SK-N-SH (cell line): ENCODE measurements around the gene SAMD14. TPM values are rescaled to one million over a fixed set of nuclear protein-coding genes. Genes with fewer than 3 reads are reported as not detected.

ENCODE experiments used
- CTCF ChIA-PET: fragments of 300-600, 350-600 bp; formaldehyde crosslinking; extraction: SDS; loops from one replicate; lab custom pipeline; 2021; lab: Yijun Ruan, JAX
- POLR2A ChIA-PET: fragments of 350-600 bp; sonication (Branson Sonifier 250); formaldehyde crosslinking; extraction: SDS; loops from one replicate; lab custom pipeline; 2020; ENCODE audit warnings: antibody characterized with exemption, inconsistent platforms; lab: Yijun Ruan, JAX
- DNase-seq: peaks from one replicate; pipeline ENCODE4 v3.0.0; 2012
- H2AFZ ChIP-seq: fragments of 200-600 bp; sonication (generic); 2 replicates; pipeline ENCODE4 v1.8.1; 2016; ENCODE audit warnings: antibody characterized with exemption, mild to moderate bottlenecking, low read depth
- H3F3A ChIP-seq: fragments of 200-600 bp; sonication (generic); replicated peaks from 2 replicates; pipeline ENCODE3; 2016; ENCODE audit warnings: antibody characterized with exemption, mild to moderate bottlenecking; ENCODE audit not compliant: insufficient read depth
- H3K27ac ChIP-seq, 2 experiments: fragments of 200-500 bp in 1 of 2; fragments of 200-600 bp in 1 of 2; sonication (Bioruptor generic) in 1 of 2; sonication (generic), shearing (Covaris generic) in 1 of 2; 2 replicates each; pipeline versions ENCODE4 v1.5.1 to v1.6.1; 2014 to 2016; ENCODE audit warnings: low read depth in 2 of 2, inconsistent platforms in 1 of 2, low read length in 1 of 2, mild to moderate bottlenecking in 1 of 2, mixed read lengths in 1 of 2
- H3K27me3 ChIP-seq: fragments of 200-600 bp; sonication (generic), shearing (Covaris generic); 2 replicates; pipeline ENCODE4 v1.6.1; 2016; ENCODE audit warnings: mixed run types; ENCODE audit not compliant: insufficient read depth
- H3K36me3 ChIP-seq, 2 experiments: fragments of 200-500 bp in 1 of 2; fragments of 200-600 bp in 1 of 2; sonication (Bioruptor generic) in 1 of 2; sonication (generic) in 1 of 2; replicated peaks in 1 of 2; 2 replicates each; pipeline versions ENCODE3 to v1.5.1; 2014 to 2016; ENCODE audit warnings: low read length in 1 of 2, mild to moderate bottlenecking in 1 of 2; ENCODE audit not compliant: insufficient read depth in 2 of 2, control insufficient read depth in 1 of 2
- H3K4me1 ChIP-seq, 2 experiments: fragments of 200-500 bp in 1 of 2; fragments of 200-600 bp in 1 of 2; sonication (Bioruptor generic) in 1 of 2; sonication (generic), shearing (Covaris generic) in 1 of 2; 2 replicates each; pipeline versions ENCODE4 v1.5.1 to v1.6.1; 2014 to 2016; ENCODE audit warnings: low read depth in 1 of 2, low read length in 1 of 2, mixed run types in 1 of 2; ENCODE audit not compliant: insufficient read depth in 2 of 2, control insufficient read depth in 1 of 2
- H3K4me2 ChIP-seq: fragments of 200-600 bp; sonication (generic), shearing (Covaris generic); 2 replicates; pipeline ENCODE4 v1.6.1; 2017; ENCODE audit warnings: mixed run types
- H3K4me3 ChIP-seq, 2 experiments: fragments of 200-500 bp in 1 of 2; fragments of 200-600 bp in 1 of 2; sonication (Bioruptor generic) in 1 of 2; sonication (generic), shearing (Covaris generic) in 1 of 2; 2 replicates each; pipeline versions ENCODE4 v1.5.1 to v1.8.1; 2014 to 2016; ENCODE audit warnings: low read depth in 2 of 2, inconsistent platforms in 1 of 2, low read length in 1 of 2, mild to moderate bottlenecking in 1 of 2, mixed read lengths in 1 of 2, moderate library complexity in 1 of 2
- H3K79me2 ChIP-seq: fragments of 200-600 bp; sonication (generic); 2 replicates; pipeline ENCODE4 v1.8.1; 2017; ENCODE audit warnings: mild to moderate bottlenecking; ENCODE audit not compliant: insufficient read depth
- H3K9ac ChIP-seq: fragments of 200-600 bp; sonication (generic); 2 replicates; pipeline ENCODE4 v1.6.1; 2017; ENCODE audit warnings: mixed run types
- H3K9me2 ChIP-seq: fragments of 200-600 bp; sonication (generic); 2 replicates; pipeline ENCODE4 v1.6.1; 2017; ENCODE audit warnings: mixed run types
- H3K9me3 ChIP-seq: fragments of 200-600 bp; sonication (generic); 2 replicates; pipeline ENCODE4 v1.6.1; 2017; ENCODE audit warnings: mixed run types, mild to moderate bottlenecking, moderate library complexity
- H4K20me1 ChIP-seq: fragments of 200-600 bp; sonication (generic); 2 replicates; pipeline ENCODE4 v1.6.1; 2017; ENCODE audit warnings: mild to moderate bottlenecking, mixed run types; ENCODE audit not compliant: insufficient read depth
- CHD2 ChIP-seq: fragments of 150-350 bp; IDR thresholded peaks from 2 replicates; pipeline ENCODE4 v1.6.1; 2018; ENCODE audit warnings: low read length; ENCODE audit not compliant: partially characterized antibody
- EZH2phosphoT487 ChIP-seq: fragments of 200-600 bp; sonication (generic); IDR thresholded peaks from 2 replicates; pipeline ENCODE4 v1.6.1; 2017; ENCODE audit warnings: low read depth, mixed run types, mild to moderate bottlenecking, antibody characterized with exemption, moderate library complexity, borderline replicate concordance
- FOSL2 ChIP-seq: IDR thresholded peaks from 2 replicates; pipeline ENCODE4 v1.4.0; 2012; ENCODE audit warnings: low read depth, mild to moderate bottlenecking, moderate library complexity, borderline replicate concordance
- FOXJ3 ChIP-seq: sonication (generic); formaldehyde crosslinking; IDR thresholded peaks from 2 replicates; pipeline ENCODE4 v1.5.1; 2020; ENCODE audit warnings: mild to moderate bottlenecking, missing genetic modification reagents
- GABPA ChIP-seq: IDR thresholded peaks from 2 replicates; pipeline ENCODE4 v1.4.0; 2012; ENCODE audit warnings: low read depth, mild to moderate bottlenecking
- JUND ChIP-seq: IDR thresholded peaks from 2 replicates; pipeline ENCODE4 v1.4.0; 2012
- MEF2A ChIP-seq: IDR thresholded peaks from 2 replicates; pipeline ENCODE4 v1.4.0; 2012; ENCODE audit warnings: low read depth, borderline replicate concordance
- MXI1 ChIP-seq: IDR thresholded peaks from 2 replicates; pipeline ENCODE4 v1.6.1; 2012; ENCODE audit warnings: mild to moderate bottlenecking, low read depth, low read length, improper control_type of control experiment
- NFIC ChIP-seq: IDR thresholded peaks from 2 replicates; pipeline ENCODE4 v1.4.0; 2012; ENCODE audit warnings: borderline replicate concordance
- NRF1 ChIP-seq: IDR thresholded peaks from 2 replicates; pipeline ENCODE4 v1.6.1; 2012; ENCODE audit warnings: low read depth, mild to moderate bottlenecking, low read length
- POLR2AphosphoS5 ChIP-seq: IDR thresholded peaks from 2 replicates; pipeline ENCODE4 v1.6.1; 2012; ENCODE audit warnings: low read depth, low read length
- RAD21 ChIP-seq: IDR thresholded peaks from 2 replicates; pipeline ENCODE4 v1.6.1; 2012; ENCODE audit warnings: mild to moderate bottlenecking, low read length
- RFX5 ChIP-seq: IDR thresholded peaks from 2 replicates; pipeline ENCODE4 v1.6.1; 2012; ENCODE audit warnings: mild to moderate bottlenecking, improper control_type of control experiment, low read length
- RXRA ChIP-seq: IDR thresholded peaks from 2 replicates; pipeline ENCODE4 v1.4.0; 2012; ENCODE audit warnings: low read depth, mild to moderate bottlenecking, borderline replicate concordance
- TAF1 ChIP-seq: IDR thresholded peaks from 2 replicates; pipeline ENCODE4 v1.6.1; 2012; ENCODE audit warnings: low read depth, mild to moderate bottlenecking, low read length, moderate library complexity, borderline replicate concordance
- YY1 ChIP-seq: IDR thresholded peaks from 2 replicates; pipeline ENCODE4 v1.4.0; 2012; ENCODE audit warnings: low read depth, mild to moderate bottlenecking
- WGBS: methylation state at CpG from one replicate; pipeline ENCODE4 v1.1.6; 2017; ENCODE audit warnings: low lambda C conversion rate; 5-methylcytosine and 5-hydroxymethylcytosine counted together
- polyA plus RNA-seq, 3 experiments: library from polyadenylated mRNA; depleted of rRNA; stranded (reverse); fragments of >200 nt; gene quantifications; 2 replicates each; pipeline ENCODE4 v1.2.3, GENCODE V29; 2012
- TF ChIP-seq, protein P1 (sequence below): fragments of 150-350 bp; IDR thresholded peaks from 2 replicates; pipeline ENCODE4 v1.6.1; 2016; ENCODE audit warnings: mild to moderate bottlenecking, low read depth, low read length
- TF ChIP-seq, protein P2 (sequence below): IDR thresholded peaks from 2 replicates; pipeline ENCODE4; 2012
- TF ChIP-seq, protein P3 (sequence below): IDR thresholded peaks from 2 replicates; pipeline ENCODE4 v1.4.0; 2012; ENCODE audit warnings: low read depth, borderline replicate concordance
- TF ChIP-seq, protein P4 (sequence below): fragments of 200-600 bp; sonication (generic); IDR thresholded peaks from 2 replicates; pipeline ENCODE4 v1.6.1; 2017; ENCODE audit warnings: antibody characterized with exemption, mild to moderate bottlenecking, moderate library complexity
- TF ChIP-seq, protein P5 (sequence below): IDR thresholded peaks from 2 replicates; pipeline ENCODE4 v1.4.0; 2012; ENCODE audit warnings: low read depth, borderline replicate concordance

SAMD14 gene
- polyA plus RNA-seq, 1 of the 3 experiments (the other 2 are of a cell fraction) = 3.4 TPM

DNA sequence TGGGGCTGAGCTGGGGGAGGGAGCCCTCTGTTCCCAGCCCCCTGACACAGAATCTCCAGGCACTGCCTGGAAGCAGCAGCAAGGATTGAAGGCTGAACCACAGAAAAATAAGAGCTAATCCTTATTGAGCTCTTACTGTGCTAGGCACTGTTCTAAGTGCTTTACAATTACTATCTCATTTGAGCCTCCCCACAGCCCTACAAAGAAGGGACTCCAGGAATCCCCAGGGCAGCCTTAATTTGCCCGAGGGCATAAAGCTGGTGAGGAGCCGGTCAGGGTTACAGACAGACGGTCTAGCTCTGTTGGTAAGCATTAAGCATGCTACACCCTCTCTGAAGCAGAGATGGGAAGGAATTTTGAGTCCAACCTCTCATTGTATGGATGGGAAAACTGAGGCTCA is 7.0 kb downstream of the SAMD14 start:
- 81% methylated on average over 3 of the region's 3 CpGs for WGBS
- Histone ChIP-seq H3K36me3 (no peaks in the 10 kb centered on the region), H3K9ac (no peak overlapping the region), H2AFZ (no peak overlapping the region), H3K9me3 (no peaks in the 10 kb centered on the region), H3K4me1 (peaks cover 0 to 4% of the 10 kb centered on the region in 2 experiments; a peak in 1 of 4 replicates), H3K27ac (no peak overlapping the region), H3K4me2 (no peak overlapping the region), H3K27me3 (no peaks in the 10 kb centered on the region), H4K20me1 (no peaks in the 10 kb centered on the region), H3K9me2 (no peaks in the 10 kb centered on the region), H3K79me2 (no peaks in the 10 kb centered on the region), H3K4me3 (no peak overlapping the region), H3F3A (no peaks in the 10 kb centered on the region)
- TF ChIP-seq YY1 (no peak), FOSL2 (no peak), TAF1 (no peak), JUND (no peak), RAD21 (no peak), EZH2phosphoT487 (no peak), FOXJ3 (no peak), MEF2A (no peak), POLR2AphosphoS5 (no peak), RXRA (no peak)
- TF ChIP-seq, protein P1, sequence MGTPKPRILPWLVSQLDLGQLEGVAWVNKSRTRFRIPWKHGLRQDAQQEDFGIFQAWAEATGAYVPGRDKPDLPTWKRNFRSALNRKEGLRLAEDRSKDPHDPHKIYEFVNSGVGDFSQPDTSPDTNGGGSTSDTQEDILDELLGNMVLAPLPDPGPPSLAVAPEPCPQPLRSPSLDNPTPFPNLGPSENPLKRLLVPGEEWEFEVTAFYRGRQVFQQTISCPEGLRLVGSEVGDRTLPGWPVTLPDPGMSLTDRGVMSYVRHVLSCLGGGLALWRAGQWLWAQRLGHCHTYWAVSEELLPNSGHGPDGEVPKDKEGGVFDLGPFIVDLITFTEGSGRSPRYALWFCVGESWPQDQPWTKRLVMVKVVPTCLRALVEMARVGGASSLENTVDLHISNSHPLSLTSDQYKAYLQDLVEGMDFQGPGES = no peak
- TF ChIP-seq, protein P2, sequence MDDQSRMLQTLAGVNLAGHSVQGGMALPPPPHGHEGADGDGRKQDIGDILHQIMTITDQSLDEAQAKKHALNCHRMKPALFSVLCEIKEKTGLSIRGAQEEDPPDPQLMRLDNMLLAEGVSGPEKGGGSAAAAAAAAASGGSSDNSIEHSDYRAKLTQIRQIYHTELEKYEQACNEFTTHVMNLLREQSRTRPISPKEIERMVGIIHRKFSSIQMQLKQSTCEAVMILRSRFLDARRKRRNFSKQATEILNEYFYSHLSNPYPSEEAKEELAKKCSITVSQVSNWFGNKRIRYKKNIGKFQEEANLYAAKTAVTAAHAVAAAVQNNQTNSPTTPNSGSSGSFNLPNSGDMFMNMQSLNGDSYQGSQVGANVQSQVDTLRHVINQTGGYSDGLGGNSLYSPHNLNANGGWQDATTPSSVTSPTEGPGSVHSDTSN = no peak
- ChIA-PET POLR2A (interaction anchor here (0.7 to 1.5 kb wide), 3 partner anchors 8 to 14 kb away, joined by 3 to 6 read pairs (median 3); no protein-coding TSS in a partner anchor), CTCF (interaction anchor here (0.7 to 11.3 kb wide), 10 partner anchors 10 to 174 kb away, joined by 3 to 116 read pairs (median 5); partner anchors contain the start of gene PDK2)
- DNase-seq = no peak

DNA sequence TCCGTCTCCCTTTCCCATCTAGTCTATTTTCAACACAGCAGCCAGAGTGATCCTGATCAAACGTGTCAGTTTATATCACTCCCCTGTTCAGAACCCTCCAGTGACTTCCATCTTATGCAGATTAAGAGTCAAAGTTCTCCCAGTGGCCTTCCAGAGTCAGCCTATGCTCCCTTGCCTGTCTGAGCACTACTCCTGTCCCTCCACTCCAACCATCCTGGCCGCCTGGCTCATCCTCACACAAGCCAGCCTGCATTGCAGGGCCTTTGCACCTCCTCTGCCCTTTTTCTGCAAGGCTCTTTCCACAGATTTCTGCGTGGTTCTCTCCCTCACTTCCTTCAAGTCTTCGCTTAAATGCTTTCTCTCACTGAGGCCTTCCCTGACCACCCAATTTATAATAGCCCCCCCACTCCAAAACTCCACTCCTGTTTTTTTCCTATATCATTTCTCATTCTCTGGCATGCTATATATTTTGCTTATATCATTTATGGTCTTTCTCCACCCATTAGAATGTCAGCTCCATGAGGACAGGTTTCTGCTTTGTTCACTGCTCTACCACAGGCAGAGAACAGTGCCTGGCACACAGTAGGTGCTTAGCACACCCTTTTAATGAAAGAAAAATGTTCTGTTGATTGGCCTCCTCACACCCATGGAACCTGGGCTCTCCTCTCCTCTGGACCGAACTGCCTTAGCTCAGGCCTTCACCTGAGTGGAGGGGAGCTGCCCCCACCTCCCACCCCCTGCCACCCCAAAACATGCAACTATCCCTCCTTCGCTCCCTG is 9.3 kb downstream of the SAMD14 start:
- no peaks in the 10 kb centered on the region for H3K79me2 ChIP-seq
- H3K4me3 ChIP-seq = no peak overlapping the region
- H3K4me2 ChIP-seq = no peak overlapping the region
- no peaks in the 10 kb centered on the region for H3K9me2 ChIP-seq
- no peak for DNase-seq
- no peak overlapping the region for H3K27ac ChIP-seq
- ChIA-PET POLR2A (no interaction called here), CTCF (interaction anchor here (0.7 to 16.3 kb wide), 7 partner anchors 10 to 41 kb away, joined by 3 to 297 read pairs (median 3); partner anchors contain the start of gene PDK2)
- H4K20me1 ChIP-seq = no peaks in the 10 kb centered on the region
- H3K27me3 ChIP-seq = no peaks in the 10 kb centered on the region
- no peaks in the 10 kb centered on the region for H3K36me3 ChIP-seq
- H3F3A ChIP-seq = no peaks in the 10 kb centered on the region
- H3K4me1 ChIP-seq = peaks cover 0 to 4% of the 10 kb centered on the region in 2 experiments; a peak in 1 of 4 replicates
- no peak overlapping the region for H2AFZ ChIP-seq
- 80% methylated on average over 7 of the region's 7 CpGs for WGBS
- H3K9me3 ChIP-seq = no peaks in the 10 kb centered on the region
- no peak overlapping the region for H3K9ac ChIP-seq
- TF ChIP-seq CHD2 = no peak
- TF ChIP-seq MXI1 = no peak
- TF ChIP-seq RFX5 = no peak
- no peak for TF ChIP-seq FOSL2
- TF ChIP-seq, protein P3, sequence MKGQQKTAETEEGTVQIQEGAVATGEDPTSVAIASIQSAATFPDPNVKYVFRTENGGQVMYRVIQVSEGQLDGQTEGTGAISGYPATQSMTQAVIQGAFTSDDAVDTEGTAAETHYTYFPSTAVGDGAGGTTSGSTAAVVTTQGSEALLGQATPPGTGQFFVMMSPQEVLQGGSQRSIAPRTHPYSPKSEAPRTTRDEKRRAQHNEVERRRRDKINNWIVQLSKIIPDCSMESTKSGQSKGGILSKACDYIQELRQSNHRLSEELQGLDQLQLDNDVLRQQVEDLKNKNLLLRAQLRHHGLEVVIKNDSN = no peak
- TF ChIP-seq, protein P4, sequence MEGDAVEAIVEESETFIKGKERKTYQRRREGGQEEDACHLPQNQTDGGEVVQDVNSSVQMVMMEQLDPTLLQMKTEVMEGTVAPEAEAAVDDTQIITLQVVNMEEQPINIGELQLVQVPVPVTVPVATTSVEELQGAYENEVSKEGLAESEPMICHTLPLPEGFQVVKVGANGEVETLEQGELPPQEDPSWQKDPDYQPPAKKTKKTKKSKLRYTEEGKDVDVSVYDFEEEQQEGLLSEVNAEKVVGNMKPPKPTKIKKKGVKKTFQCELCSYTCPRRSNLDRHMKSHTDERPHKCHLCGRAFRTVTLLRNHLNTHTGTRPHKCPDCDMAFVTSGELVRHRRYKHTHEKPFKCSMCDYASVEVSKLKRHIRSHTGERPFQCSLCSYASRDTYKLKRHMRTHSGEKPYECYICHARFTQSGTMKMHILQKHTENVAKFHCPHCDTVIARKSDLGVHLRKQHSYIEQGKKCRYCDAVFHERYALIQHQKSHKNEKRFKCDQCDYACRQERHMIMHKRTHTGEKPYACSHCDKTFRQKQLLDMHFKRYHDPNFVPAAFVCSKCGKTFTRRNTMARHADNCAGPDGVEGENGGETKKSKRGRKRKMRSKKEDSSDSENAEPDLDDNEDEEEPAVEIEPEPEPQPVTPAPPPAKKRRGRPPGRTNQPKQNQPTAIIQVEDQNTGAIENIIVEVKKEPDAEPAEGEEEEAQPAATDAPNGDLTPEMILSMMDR = no peak
- TF ChIP-seq GABPA = no peak
- TF ChIP-seq NRF1 = no peak
- TF ChIP-seq RAD21 = no peak
- TF ChIP-seq, protein P5, sequence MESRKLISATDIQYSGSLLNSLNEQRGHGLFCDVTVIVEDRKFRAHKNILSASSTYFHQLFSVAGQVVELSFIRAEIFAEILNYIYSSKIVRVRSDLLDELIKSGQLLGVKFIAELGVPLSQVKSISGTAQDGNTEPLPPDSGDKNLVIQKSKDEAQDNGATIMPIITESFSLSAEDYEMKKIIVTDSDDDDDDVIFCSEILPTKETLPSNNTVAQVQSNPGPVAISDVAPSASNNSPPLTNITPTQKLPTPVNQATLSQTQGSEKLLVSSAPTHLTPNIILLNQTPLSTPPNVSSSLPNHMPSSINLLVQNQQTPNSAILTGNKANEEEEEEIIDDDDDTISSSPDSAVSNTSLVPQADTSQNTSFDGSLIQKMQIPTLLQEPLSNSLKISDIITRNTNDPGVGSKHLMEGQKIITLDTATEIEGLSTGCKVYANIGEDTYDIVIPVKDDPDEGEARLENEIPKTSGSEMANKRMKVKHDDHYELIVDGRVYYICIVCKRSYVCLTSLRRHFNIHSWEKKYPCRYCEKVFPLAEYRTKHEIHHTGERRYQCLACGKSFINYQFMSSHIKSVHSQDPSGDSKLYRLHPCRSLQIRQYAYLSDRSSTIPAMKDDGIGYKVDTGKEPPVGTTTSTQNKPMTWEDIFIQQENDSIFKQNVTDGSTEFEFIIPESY = no peak
- no peak for TF ChIP-seq NFIC
